ENCODE data around the gene FAM170A. TPM values are rescaled to one million over a fixed set of nuclear protein-coding genes. Genes with fewer than 3 reads are reported as not detected.

The FAM170A gene, protein sequence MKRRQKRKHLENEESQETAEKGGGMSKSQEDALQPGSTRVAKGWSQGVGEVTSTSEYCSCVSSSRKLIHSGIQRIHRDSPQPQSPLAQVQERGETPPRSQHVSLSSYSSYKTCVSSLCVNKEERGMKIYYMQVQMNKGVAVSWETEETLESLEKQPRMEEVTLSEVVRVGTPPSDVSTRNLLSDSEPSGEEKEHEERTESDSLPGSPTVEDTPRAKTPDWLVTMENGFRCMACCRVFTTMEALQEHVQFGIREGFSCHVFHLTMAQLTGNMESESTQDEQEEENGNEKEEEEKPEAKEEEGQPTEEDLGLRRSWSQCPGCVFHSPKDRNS
- not detected in 2 replicates for total RNA-seq
- long read RNA-seq: 0 reads

DNA sequence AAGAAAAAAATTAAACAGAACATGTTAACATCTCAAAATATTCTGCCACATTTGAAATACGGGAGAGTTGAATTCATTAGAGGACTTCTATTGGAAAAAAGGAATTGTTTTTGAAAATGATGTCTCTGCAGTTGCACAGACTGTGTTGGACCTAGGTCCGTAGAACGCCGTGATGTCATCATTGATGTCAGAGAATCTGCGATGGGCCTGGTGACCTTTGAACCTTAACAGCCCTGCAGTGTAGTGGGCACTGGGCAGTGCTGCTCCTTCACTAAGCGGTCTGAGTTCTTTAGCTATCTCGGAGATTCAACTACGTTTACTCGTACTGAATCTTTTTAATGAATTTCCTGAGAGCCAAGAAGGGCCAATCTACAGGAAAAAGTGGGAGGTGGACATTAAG, at the start of gene FAM170A:
Gene FAM170A (plus strand): TSS at position 220 of the 400 bp plus-strand sequence. CDS start 211 bp downstream, outside the sequence.
- Mint-ChIP-seq H3K36me3 (ENCODE audit: low read depth) (no peaks in the 10 kb centered on the region), H3K4me1 (no peaks in the 10 kb centered on the region)

DNA sequence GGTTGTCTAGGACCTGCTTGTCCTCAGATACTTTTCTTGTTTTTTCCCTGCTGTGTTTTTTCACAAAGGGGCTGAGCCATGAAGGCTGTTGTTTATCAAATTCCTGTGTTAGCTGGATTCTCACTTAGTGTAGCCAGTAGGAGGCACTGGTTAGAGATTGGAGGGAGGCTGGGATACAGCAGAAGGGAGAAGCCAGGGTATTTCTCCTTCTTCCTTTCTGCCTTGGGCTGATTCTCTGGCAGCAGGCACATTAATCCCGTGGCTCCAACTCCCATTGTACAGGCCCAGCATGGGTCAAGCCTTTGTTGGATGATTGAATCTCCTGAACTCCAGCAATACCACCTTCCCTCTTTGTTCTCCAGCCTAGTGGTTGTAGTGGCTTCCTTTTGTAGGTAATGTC, 46.4 kb upstream of the FAM170A start:
- Mint-ChIP-seq H3K27ac (ENCODE audit: unreplicated experiment) (no peak overlapping the region), H3K9me3 (no peaks in the 10 kb centered on the region), H3K36me3 (ENCODE audit: low read depth) (no peaks in the 10 kb centered on the region), H3K27me3 (ENCODE audit: low read depth) (no peaks in the 10 kb centered on the region), H3K4me3 (no peak overlapping the region), H3K4me1 (peaks cover 13% of the 10 kb centered on the region)
- no peak for DNase-seq (ENCODE audit: low read depth, low spot score)
- TF ChIP-seq, protein P1, sequence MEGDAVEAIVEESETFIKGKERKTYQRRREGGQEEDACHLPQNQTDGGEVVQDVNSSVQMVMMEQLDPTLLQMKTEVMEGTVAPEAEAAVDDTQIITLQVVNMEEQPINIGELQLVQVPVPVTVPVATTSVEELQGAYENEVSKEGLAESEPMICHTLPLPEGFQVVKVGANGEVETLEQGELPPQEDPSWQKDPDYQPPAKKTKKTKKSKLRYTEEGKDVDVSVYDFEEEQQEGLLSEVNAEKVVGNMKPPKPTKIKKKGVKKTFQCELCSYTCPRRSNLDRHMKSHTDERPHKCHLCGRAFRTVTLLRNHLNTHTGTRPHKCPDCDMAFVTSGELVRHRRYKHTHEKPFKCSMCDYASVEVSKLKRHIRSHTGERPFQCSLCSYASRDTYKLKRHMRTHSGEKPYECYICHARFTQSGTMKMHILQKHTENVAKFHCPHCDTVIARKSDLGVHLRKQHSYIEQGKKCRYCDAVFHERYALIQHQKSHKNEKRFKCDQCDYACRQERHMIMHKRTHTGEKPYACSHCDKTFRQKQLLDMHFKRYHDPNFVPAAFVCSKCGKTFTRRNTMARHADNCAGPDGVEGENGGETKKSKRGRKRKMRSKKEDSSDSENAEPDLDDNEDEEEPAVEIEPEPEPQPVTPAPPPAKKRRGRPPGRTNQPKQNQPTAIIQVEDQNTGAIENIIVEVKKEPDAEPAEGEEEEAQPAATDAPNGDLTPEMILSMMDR (conservative IDR thresholded peaks at IDR 0.05): no peak

More for the DNA sequence above, at the start of gene FAM170A:
- Mint-ChIP-seq H3K27ac (ENCODE audit: unreplicated experiment) (no peak within 1 kb of the TSS), H3K9me3 (peaks cover 2% of the 10 kb centered on the region), H3K4me3 (no peak within 1 kb of the TSS), H3K27me3 (ENCODE audit: low read depth) (no peaks in the 10 kb centered on the region)
- TF ChIP-seq, protein P1 (conservative IDR thresholded peaks at IDR 0.05): no peak
- no peak for DNase-seq (ENCODE audit: low read depth, low spot score)

DNA sequence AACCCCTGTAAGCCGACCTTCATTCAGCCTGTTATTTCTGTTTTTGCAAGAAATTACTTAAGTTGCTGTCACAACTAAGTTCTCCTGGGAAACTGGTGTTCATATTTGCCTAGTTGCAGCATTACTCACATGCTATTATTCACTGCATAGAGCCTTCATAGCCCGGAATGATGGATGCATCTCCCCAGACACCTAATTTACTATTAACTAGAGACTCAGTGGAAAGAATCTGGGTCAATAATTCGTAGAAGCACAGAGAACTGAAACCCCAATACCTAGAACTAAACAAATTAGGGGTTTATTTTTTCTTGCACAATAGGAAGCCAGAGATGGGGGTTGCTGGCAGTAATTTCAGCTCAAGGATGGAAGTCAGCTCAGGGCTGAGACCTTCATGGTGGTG, 45.7 kb upstream of the FAM170A start:
- TF ChIP-seq, protein P1 (conservative IDR thresholded peaks at IDR 0.05): no peak
- no peak for DNase-seq (ENCODE audit: low read depth, low spot score)
- Mint-ChIP-seq H3K27me3 (ENCODE audit: low read depth) (no peaks in the 10 kb centered on the region), H3K4me1 (peaks cover 13% of the 10 kb centered on the region), H3K4me3 (no peak overlapping the region), H3K9me3 (no peaks in the 10 kb centered on the region), H3K36me3 (ENCODE audit: low read depth) (no peaks in the 10 kb centered on the region), H3K27ac (ENCODE audit: unreplicated experiment) (no peak overlapping the region)

DNA sequence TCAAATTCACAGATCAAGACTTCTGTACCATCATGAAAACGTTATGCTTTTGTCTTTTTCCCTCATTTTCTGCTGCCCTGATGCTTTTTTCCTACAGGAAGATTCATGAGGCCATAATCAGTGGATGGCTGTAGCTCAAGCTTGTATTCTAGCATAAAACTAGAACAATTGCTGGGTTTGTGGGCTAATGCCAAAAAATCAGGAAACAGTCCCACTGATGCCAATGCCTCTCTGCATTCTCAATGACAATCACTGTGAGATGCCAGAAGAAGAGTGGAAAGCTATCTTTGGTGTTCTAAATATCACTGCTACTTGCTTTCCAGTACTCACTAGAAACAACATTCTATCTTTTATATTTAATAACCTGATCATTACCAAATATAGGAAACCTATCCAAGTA, 33.3 kb upstream of the FAM170A start:
- no peak for DNase-seq (ENCODE audit: low read depth, low spot score)
- Mint-ChIP-seq H3K4me1 (no peaks in the 10 kb centered on the region), H3K4me3 (no peak overlapping the region), H3K27me3 (ENCODE audit: low read depth) (no peaks in the 10 kb centered on the region), H3K9me3 (no peaks in the 10 kb centered on the region), H3K27ac (ENCODE audit: unreplicated experiment) (no peak overlapping the region), H3K36me3 (ENCODE audit: low read depth) (no peaks in the 10 kb centered on the region)
- TF ChIP-seq, protein P1 (conservative IDR thresholded peaks at IDR 0.05): no peak

DNA sequence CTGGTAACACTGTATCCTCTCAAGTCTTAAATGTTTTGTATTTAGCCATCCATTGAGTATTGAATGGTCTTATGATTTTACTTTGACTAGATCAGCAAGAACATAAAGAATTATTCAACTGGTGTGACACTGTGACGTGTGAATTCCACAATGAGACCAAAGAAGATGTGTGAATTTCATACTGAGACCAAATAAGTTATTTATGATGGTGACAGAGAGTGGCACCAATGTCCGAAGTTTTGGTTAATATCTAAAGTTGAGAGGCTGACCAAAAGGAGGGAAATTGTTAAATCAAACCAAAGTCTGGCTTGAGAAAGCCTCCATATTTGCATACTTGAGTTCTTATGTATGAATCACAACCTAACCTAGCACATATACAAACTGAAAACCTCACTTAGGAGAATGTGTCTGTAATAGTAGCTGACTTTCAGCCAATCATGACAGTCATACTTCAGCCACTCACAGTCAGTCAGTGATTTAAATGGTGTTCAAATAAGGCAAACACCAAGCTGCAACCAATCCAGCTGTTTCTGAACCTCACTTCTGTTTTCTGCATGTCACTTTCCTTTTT, 31.5 kb upstream of the FAM170A start:
- Mint-ChIP-seq H3K9me3 (peaks cover 6% of the 10 kb centered on the region), H3K27ac (ENCODE audit: unreplicated experiment) (no peak overlapping the region), H3K4me1 (no peaks in the 10 kb centered on the region), H3K36me3 (ENCODE audit: low read depth) (no peaks in the 10 kb centered on the region), H3K27me3 (ENCODE audit: low read depth) (no peaks in the 10 kb centered on the region), H3K4me3 (no peak overlapping the region)
- no peak for DNase-seq (ENCODE audit: low read depth, low spot score)
- TF ChIP-seq, protein P1 (conservative IDR thresholded peaks at IDR 0.05): no peak
